HG03039 (cell line): Measurements from ENCODE around the gene LRRC36.
"Not testable (repeated sequence)": the region's sequence is repeated elsewhere in the genome, so short reads cannot be mapped to it uniquely, and the experiment has no call there.

Experiments used
- ATAC-seq: cut with Tn5 transposase; IDR thresholded peaks from one replicate; pipeline ENCODE4 v1.9.1; 2021; ENCODE audit warnings: mild to moderate bottlenecking, moderate library complexity; ENCODE audit not compliant: unreplicated experiment

The LRRC36 gene

DNA sequence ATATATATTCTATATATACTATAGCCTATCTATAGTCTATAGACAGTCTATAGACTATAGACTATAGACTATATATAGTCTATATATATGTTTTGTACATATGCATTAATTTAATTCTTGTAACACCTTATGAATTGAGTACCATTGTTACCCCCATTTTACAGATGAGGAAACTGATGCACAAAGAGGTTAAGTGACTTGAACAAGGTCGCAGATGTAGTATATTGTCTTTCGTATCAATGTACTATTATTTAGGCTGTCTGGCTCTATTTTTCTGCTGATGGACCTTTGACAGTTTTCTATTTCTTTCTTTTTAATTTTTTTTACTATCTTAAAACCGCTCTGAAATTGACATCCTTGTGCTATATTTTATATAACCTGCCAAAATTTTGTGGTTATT is 14.6 kb downstream of the LRRC36 start:
- no peak for ATAC-seq

GRCh38 chr16:67342616-67343015 is 16.0 kb downstream of the LRRC36 start:
- ATAC-seq: no peak

- no peak for ATAC-seq
These were observed 18.8 kb downstream of the LRRC36 start for GRCh38 chr16:67345401-67345800.

DNA sequence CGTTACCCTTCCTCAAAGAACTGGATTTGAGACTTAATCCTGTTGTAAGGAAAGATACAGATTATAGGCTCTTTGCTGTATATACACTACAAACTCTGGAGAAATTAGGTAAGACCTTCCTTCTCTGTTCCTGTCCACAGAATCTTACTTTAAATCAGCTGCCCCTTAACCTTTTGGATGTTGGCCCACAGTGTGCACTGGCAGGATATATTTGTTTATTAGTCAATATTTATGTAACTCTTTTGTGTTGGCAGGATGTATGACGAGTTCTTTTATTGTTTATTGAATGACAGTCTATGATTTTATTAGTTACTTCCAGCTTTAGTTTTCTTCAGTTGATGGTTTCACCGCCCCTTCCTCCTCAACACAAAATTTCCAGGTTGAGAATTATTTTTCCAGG is 19.7 kb downstream of the LRRC36 start:
- no peak for ATAC-seq

GRCh38 chr16:67349172-67349571 is 22.6 kb downstream of the LRRC36 start:
- no peak for ATAC-seq

GRCh38 chr16:67350324-67350723 is 23.7 kb downstream of the LRRC36 start:
- no peak for ATAC-seq

DNA sequence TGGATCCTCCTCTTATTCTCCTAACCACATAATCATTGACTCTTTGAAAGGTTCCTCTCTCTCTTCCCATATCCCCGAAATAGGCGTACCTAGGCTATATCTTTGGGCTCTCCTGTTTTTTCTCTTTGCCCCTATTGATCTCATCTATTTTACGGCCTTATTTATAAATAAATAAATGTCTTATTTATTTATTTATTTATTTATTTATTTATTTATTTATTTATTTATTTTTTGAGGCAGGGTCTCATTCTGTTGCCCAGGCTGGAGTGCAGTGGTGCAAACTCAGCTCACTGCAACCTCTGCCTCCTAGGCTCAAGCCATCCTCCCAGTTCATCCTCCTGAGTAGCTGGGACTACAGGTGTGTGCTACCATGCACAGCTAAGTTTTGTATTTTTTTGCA is 25.8 kb downstream of the LRRC36 start:
- not testable (repeated sequence) for ATAC-seq

DNA sequence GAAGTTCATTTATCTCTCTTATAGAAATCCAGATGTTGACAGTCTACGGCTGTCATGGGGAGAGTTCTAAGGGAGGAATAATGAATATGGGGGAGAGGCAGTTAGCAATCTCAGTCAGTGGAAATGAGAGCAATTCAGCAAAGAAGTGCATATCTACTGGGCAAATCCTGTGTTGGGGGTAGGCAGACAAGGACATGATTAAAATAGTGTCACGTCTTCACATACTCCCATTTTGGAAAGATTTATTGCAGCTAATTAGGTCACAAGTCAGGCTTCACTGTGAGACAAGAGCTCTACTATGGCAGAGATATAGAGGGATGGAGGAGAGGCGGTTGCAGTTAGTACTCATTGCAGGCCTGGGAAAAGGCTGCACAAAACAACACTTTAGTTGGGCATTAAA is 29.8 kb downstream of the LRRC36 start:
- ATAC-seq: no peak

GRCh38 chr16:67357561-67357960 is 30.9 kb downstream of the LRRC36 start:
- ATAC-seq: no peak

GRCh38 chr16:67359540-67360269 is 33.1 kb downstream of the LRRC36 start:
- not testable (repeated sequence) for ATAC-seq

DNA sequence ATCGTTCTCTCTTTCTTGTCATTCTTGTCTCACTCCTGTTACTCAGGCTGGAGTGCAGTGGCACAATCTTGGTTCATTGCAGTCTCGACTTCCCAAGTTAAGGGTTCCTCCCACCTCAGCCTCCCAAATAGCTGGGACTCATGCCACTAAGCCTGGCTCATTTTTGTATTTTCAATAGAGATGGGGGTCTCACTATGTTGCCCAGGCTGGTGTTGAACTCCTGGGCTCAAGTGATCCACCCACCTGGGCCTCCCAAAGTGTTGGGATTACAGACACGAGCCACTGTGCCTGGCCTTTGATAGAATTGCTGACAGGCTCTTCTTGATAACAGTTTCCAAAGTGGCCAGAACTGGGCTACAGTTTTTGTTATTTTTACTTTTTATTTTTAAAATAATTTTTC is 34.4 kb downstream of the LRRC36 start:
- no peak for ATAC-seq

DNA sequence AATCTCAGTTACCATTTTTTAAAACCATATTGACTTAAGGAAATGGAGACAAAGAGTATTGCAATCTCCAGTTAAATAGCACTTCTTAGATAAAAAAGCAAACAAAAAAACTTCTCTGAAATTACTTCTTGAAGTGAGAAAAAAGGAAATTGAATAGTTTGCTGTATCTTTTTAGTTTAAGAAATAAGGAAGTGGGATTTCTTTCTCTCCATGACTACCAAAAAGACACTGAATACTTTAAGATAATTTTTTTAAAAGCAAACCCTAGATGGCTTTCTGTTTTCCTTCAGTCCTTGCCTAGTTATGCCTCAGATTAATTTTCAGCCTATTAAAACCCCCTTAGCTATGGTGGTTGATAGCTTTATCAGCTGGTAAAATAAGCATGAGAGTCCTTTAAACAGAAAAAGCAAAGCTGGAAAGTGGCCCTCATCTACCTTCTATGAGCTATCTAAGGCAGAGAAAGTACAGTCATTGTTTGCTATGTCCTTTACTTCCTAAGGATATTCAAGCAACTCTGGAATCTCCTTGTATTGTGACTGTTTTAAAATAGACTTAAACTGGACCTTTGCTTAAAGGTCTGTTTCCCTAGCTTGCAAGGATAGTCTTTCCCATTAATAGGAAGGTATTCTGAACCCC is 38.1 kb downstream of the LRRC36 start:
- no peak for ATAC-seq

DNA sequence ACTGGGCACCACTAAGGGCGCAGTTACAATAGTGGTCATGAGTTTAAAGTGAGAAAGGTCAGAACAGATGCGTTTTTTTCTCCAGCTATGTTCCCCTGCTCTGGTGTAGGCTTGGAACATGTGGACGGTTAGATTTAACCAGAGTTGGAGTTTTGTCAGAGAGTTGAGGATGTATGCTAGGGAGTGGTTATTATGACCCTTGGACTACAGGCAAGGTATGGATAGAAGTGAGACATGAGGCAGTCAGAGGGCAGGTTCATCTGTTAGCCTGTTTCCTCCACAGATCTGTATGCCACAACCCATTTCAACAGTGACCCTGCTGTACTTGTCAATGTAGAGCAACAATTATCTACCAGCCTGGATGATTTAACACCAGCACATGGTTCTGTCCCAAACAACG is 44.0 kb downstream of the LRRC36 start:
- ATAC-seq: no peak

DNA sequence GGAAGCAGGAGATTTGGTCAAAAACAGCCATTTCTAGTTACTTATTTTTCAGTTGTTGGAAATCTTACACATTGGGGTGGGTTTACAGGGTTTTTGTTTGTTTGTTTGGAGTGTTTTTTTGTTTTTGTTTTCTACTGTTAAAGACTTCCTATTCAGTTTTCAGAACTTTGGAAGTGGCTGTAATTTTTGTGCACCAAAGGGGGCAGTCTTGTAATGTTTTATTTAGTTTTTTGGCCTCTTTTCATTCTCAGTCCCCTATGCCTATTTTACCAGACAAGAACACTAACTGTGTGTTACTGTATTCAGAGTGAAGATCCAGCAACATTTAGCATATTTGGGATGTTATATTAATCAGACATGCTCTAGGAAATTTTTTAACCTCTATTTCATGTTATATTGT is 46.0 kb downstream of the LRRC36 start:
- no peak for ATAC-seq

- not testable (repeated sequence) for ATAC-seq
These were observed 49.4 kb downstream of the LRRC36 start for GRCh38 chr16:67376012-67376411.

DNA sequence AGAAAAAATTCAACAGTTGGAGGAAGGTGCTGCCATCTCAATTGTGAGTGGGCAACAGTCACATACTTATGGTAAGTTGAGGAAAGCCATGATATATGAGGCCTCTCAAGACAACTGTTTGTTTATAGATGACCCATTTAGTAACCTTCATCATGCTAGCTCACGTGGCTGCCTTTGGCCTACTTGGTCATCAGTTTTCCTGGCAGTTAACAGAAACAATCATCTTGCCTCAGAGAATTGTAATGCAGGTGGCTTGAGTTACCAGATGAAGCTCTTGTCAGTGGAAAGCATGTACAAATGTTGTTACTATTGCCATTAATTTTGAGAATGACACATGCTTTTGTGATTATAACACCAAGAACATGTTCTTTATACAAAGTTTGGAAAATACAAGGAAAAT is 52.0 kb downstream of the LRRC36 start:
- ATAC-seq: no peak

DNA sequence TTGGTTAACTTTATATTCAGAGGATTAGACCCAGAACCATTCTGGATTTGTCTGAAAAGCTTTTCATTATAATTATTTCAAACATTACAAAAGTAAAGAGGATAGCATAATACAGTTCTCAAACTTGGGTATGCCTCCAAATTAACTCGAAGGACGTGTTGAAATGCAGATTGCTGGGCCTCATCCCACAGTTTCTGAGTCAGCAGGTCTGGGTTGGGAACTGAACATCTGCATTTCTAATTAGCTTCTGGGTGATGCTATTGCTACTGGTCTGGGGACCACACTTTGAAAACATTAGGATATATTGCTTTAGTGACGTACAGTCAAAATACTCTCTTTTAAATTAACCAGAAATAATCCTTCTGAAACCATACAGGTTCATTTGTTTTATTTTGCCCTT is 56.7 kb downstream of the LRRC36 start:
- ATAC-seq: no peak

GRCh38 chr16:67384778-67385510 is 58.3 kb downstream of the LRRC36 start:
- ATAC-seq: no peak

DNA sequence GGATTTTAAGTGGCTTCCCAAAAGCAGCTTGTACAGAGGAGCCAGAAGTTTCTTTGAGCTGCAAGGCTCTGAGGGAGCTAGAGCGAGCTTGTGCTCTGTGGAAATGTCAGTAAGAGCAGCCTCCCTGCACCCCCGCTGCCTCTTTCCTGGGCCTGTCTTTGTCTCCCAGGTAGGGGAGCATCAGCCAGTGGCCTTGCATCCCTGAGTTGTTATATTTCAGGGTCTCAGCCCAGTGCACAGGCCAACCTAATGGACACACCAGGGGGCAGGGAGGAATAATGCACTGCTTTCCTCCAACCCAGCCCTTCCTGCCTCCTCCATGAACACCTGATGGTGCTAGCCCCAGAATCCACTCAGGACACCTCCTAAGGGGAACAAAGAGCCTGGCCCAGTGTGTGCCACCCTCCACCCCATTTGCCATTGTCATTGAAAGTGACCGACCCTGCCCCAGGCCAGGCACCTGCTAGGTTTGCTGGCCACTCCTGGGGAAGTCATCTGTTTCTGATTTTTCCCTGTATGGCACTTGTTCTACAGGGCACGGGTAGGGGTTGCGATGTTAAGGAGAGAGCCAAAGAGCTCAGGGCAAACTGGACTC is 60.3 kb downstream of the LRRC36 start:
- no peak for ATAC-seq

DNA sequence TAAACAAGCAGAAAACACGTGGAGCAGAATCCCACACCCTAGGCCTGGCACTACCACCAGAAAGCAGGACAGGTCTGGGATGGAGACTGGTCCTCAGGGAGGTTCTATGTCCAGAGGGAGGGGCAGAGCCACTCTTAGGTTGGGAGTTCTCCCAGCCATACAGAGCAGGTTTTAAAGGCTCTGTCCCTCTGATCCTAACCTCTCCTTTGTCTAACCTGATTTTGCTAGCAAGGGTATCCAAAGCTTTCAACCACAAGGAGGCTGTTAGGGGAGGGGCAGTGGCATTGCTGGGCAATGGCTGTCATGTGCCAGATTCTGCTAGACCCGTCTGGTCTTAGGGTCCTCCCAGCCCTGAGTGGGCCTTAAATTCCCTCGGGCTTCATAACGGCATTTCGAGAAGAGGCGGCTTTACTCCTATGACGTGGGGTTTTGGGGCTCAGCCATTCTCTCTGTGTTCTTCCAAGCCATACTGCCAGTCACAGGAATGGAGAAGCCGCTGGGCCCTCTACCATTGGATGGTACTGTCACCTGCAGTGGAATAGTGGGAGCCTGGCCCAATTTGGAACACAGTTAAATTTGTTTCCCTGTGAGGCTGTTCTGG is 61.0 kb downstream of the LRRC36 start:
- ATAC-seq: no peak

- ATAC-seq: no peak
These were observed 61.6 kb downstream of the LRRC36 start for GRCh38 chr16:67388191-67388590.
